Fibroblast of lung (primary cell): ENCODE measurements around the gene PDILT. TPM values are rescaled to one million over a fixed set of nuclear protein-coding genes. Genes with fewer than 3 reads are reported as not detected.

ENCODE experiments used
- DNase-seq, 2 donors: peaks; one replicate each; pipeline versions ENCODE4 v3.0.0 to v3.0.0-alpha.2; 2010; ENCODE audit warnings: low read depth in 2 of 2
- H2AFZ ChIP-seq: 2 replicates; pipeline ENCODE4 v1.5.1; 2012; ENCODE audit warnings: low read length, control low read depth, inconsistent platforms
- H3K27ac ChIP-seq: 2 replicates; pipeline ENCODE4 v1.5.1; 2011; ENCODE audit warnings: low read length, control low read depth; ENCODE audit not compliant: insufficient read depth
- H3K27me3 ChIP-seq: 2 replicates; pipeline ENCODE4 v1.5.1; 2011; ENCODE audit warnings: mild to moderate bottlenecking, low read length; ENCODE audit not compliant: control insufficient read depth, insufficient read depth
- H3K36me3 ChIP-seq: 2 replicates; pipeline ENCODE4 v1.5.1; 2011; ENCODE audit warnings: low read length; ENCODE audit not compliant: control insufficient read depth, insufficient read depth
- H3K4me1 ChIP-seq: 2 replicates; pipeline ENCODE4 v1.5.1; 2011; ENCODE audit warnings: low read length; ENCODE audit not compliant: control insufficient read depth, insufficient read depth; ENCODE audit errors: extremely low read depth
- H3K4me2 ChIP-seq: 2 replicates; pipeline ENCODE4 v1.5.1; 2011; ENCODE audit warnings: low read length, control low read depth; ENCODE audit not compliant: insufficient read depth; ENCODE audit errors: extremely low read depth
- H3K4me3 ChIP-seq, 4 experiments: fragments of 200-600 bp in 1 of 4; sonication (generic) in 1 of 4; replicated peaks in 1 of 4; 2 replicates each; pipeline ENCODE4 v1.5.1; 2011 to 2016; ENCODE audit warnings: low read length in 4 of 4, low read depth in 3 of 4, mild to moderate bottlenecking in 3 of 4, control low read depth in 2 of 4, inconsistent platforms in 1 of 4, mixed read lengths in 1 of 4; ENCODE audit not compliant: insufficient read depth in 1 of 4; ENCODE audit errors: control extremely low read depth in 1 of 4
- H3K79me2 ChIP-seq: 2 replicates; pipeline ENCODE4 v1.5.1; 2012; ENCODE audit warnings: mild to moderate bottlenecking, low read length, inconsistent platforms; ENCODE audit not compliant: control insufficient read depth, insufficient read depth
- H3K9ac ChIP-seq: 2 replicates; pipeline ENCODE4 v1.5.1; 2011; ENCODE audit warnings: mild to moderate bottlenecking, low read length, control low read depth; ENCODE audit not compliant: insufficient read depth
- H3K9me3 ChIP-seq: 2 replicates; pipeline ENCODE4 v1.5.1; 2012; ENCODE audit warnings: low read depth, low read length; ENCODE audit not compliant: control insufficient read depth, insufficient read depth
- H4K20me1 ChIP-seq: 2 replicates; pipeline ENCODE4 v1.5.1; 2011; ENCODE audit warnings: low read length; ENCODE audit not compliant: control insufficient read depth, insufficient read depth; ENCODE audit errors: extremely low read depth
- EZH2 ChIP-seq: IDR thresholded peaks from 2 replicates; pipeline ENCODE4 v1.5.1; 2012; ENCODE audit warnings: low read length, control low read depth, mild to moderate bottlenecking; ENCODE audit errors: missing control alignments
- polyA plus RNA-seq, 2 donors: library from polyadenylated mRNA; depleted of rRNA in 1 of 2; stranded (reverse) in 1 of 2; unstranded in 1 of 2; fragments of >200 nt; gene quantifications; 2 replicates each; pipeline ENCODE4 v1.2.1, GENCODE V29; 2011 to 2012; ENCODE audit warnings: missing spikeins in 1 of 2
- total RNA-seq: library from RNA; depleted of rRNA; stranded (reverse); fragments of >200 nt; gene quantifications from 2 replicates; pipeline ENCODE4 v1.2.1, GENCODE V29; 2014
- TF ChIP-seq, protein P1 (sequence below), 2 donors: IDR thresholded peaks in 1 of 2; conservative IDR thresholded peaks in 1 of 2; 1 replicate in 1 of 2; 2 replicates in 1 of 2; pipeline ENCODE4 v1.5.1; 2011 to 2012; ENCODE audit warnings: low read length in 2 of 2, control low read depth in 1 of 2, inconsistent platforms in 1 of 2, low read depth in 1 of 2, mild to moderate bottlenecking in 1 of 2

Gene PDILT
- total and polyA plus RNA-seq, 2 donors (not counting 1 experiment from before 2014, with no cell fraction given), result not detected

DNA sequence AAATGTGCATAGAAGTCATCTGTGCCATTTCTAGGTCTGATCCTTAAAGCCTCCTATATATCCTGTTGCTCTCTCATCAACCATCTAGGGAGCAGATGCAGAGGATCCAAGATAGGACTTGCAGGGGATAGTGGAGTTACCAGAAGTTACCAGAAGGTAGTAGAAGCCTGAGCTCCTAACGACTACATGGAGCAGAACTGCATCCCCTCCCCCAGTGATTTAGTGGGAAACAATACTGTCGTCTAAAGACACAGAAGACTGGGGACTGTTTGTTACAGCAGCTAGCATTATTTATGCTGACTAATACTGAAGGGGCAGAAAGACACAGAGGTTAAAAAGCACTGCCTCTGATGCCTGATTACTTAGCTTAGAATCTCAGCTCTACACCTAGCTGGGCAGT lies 93.0 kb downstream of the PDILT start:
- DNase-seq, result no peak
- no peaks in the 10 kb centered on the region for H3K36me3 ChIP-seq
- no peak overlapping the region for H3K4me2 ChIP-seq
- H3K4me3 ChIP-seq, result no peak overlapping the region
- no peaks in the 10 kb centered on the region for H3K4me1 ChIP-seq
- no peak overlapping the region for H3K27ac ChIP-seq
- H3K27me3 ChIP-seq, result no peaks in the 10 kb centered on the region
- H3K79me2 ChIP-seq, result no peaks in the 10 kb centered on the region
- no peak overlapping the region for H3K9ac ChIP-seq
- no peak overlapping the region for H2AFZ ChIP-seq
- no peaks in the 10 kb centered on the region for H3K9me3 ChIP-seq
- no peaks in the 10 kb centered on the region for H4K20me1 ChIP-seq
- no peak for TF ChIP-seq EZH2
- TF ChIP-seq, protein P1, sequence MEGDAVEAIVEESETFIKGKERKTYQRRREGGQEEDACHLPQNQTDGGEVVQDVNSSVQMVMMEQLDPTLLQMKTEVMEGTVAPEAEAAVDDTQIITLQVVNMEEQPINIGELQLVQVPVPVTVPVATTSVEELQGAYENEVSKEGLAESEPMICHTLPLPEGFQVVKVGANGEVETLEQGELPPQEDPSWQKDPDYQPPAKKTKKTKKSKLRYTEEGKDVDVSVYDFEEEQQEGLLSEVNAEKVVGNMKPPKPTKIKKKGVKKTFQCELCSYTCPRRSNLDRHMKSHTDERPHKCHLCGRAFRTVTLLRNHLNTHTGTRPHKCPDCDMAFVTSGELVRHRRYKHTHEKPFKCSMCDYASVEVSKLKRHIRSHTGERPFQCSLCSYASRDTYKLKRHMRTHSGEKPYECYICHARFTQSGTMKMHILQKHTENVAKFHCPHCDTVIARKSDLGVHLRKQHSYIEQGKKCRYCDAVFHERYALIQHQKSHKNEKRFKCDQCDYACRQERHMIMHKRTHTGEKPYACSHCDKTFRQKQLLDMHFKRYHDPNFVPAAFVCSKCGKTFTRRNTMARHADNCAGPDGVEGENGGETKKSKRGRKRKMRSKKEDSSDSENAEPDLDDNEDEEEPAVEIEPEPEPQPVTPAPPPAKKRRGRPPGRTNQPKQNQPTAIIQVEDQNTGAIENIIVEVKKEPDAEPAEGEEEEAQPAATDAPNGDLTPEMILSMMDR (conservative IDR thresholded peaks at IDR 0.05 in 1 of 2, IDR thresholded peaks at IDR 0.05 in 1 of 2; ENCODE audit: low read depth in 1 of 2, low read length in 2 of 2), result no peak

DNA sequence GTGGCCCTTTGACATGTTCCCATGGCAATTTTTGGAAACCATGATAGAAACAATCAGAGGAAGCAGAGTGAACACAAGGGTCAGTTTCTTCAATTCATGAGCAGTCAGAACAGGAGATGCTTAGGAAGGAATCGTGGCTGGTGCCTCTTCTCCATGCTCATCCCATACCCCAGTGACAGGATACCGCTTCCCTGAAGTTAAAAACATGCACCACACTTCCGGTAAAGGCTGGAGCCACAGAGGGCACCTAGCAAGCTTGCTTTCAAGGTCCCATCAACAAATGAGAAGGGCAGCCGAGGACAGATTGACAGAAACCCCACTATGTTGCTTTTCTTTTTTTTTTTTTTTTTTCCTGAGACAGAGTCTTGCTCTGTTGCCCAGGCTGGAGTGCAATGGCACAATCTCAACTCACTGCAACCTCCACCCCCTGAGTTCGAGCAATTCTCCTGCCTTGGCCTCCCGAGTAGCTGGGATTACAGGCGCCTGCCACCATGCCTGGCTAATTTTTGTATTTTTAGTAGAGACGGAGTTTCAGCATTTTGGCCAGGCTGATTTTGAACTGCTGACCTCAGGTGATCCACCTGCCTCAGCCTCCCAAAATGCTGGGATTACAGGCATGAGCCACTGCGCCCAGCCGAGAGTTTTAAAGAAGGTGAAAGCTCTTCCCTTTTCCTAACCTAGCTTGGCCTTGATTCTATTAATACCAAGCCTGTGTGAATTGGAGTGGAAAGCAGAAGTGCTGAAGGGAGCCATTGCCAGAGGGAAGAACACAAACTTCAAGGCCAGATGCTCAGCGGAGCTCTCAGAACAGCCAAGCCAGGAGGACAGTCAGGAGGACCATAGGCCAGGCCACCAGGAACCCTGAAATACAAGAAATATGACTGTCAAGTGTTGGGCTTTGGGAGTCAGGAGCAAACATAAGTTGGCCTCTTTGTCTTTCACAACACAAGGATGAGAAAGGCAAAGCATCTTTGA lies 93.8 kb downstream of the PDILT start:
- Histone ChIP-seq H4K20me1 (no peaks in the 10 kb centered on the region), H3K27ac (no peak overlapping the region), H3K4me2 (no peak overlapping the region), H3K79me2 (no peaks in the 10 kb centered on the region), H3K36me3 (no peaks in the 10 kb centered on the region), H3K27me3 (no peaks in the 10 kb centered on the region), H3K9ac (no peak overlapping the region), H3K9me3 (no peaks in the 10 kb centered on the region), H2AFZ (no peak overlapping the region), H3K4me1 (no peaks in the 10 kb centered on the region), H3K4me3 (no peak overlapping the region)
- DNase-seq, result no peak
- TF ChIP-seq, protein P1 (conservative IDR thresholded peaks at IDR 0.05 in 1 of 2, IDR thresholded peaks at IDR 0.05 in 1 of 2; ENCODE audit: low read depth in 1 of 2, low read length in 2 of 2), result no peak
- TF ChIP-seq EZH2, result no peak

DNA sequence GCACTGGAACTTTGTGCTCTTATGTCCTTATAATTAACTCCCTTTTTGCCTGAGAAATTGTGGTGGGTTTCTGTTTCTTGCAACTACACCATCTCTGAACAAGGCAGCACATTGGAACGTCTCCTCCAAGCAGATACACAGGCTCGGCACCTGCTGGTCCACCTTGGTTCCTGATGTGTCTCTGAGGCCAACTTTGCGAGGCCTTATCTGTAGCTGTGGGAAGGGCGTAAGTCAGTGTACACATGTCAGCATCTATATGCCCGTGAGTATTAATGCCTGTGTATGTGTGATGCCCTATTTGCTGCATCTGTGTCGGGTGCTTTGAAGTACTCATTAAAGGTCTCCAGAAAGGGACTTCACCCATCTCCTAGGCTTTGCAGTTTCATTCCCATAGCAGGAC lies 94.8 kb downstream of the PDILT start:
- Histone ChIP-seq H3K27me3 (no peaks in the 10 kb centered on the region), H3K9me3 (no peaks in the 10 kb centered on the region), H3K9ac (no peak overlapping the region), H2AFZ (no peak overlapping the region), H3K4me2 (no peak overlapping the region), H3K36me3 (no peaks in the 10 kb centered on the region), H3K27ac (no peak overlapping the region), H3K4me3 (no peak overlapping the region), H3K4me1 (no peaks in the 10 kb centered on the region), H3K79me2 (no peaks in the 10 kb centered on the region), H4K20me1 (no peaks in the 10 kb centered on the region)
- TF ChIP-seq, protein P1 (conservative IDR thresholded peaks at IDR 0.05 in 1 of 2, IDR thresholded peaks at IDR 0.05 in 1 of 2; ENCODE audit: low read depth in 1 of 2, low read length in 2 of 2), result no peak
- no peak for TF ChIP-seq EZH2
- no peak for DNase-seq

Other genes starting within 250 kb of the PDILT start
- gene GP2, start 77.2 kb downstream of the PDILT start, total RNA-seq, result not detected in 2 replicates
- gene GP2, start 77.2 kb downstream of the PDILT start, polyA plus RNA-seq, result not detected in 2 replicates
- gene UMOD, start 52.0 kb downstream of the PDILT start, total RNA-seq, result not detected in 2 replicates
- gene UMOD, start 52.0 kb downstream of the PDILT start, polyA plus RNA-seq, result not detected in 2 replicates
- gene ACSM5, start 4.8 kb upstream of the PDILT start, total RNA-seq, result not detected in 2 replicates
- 0.10 TPM in 1 of 2 replicates, not detected in the other for gene ACSM5, start 4.8 kb upstream of the PDILT start, polyA plus RNA-seq
- not detected in 2 replicates for gene ACSM2A, start 46.8 kb upstream of the PDILT start, total RNA-seq
- not detected in 2 replicates for gene ACSM2A, start 46.8 kb upstream of the PDILT start, polyA plus RNA-seq
- not detected in 2 replicates for gene ACSM2B, start 171.6 kb upstream of the PDILT start, total RNA-seq
- not detected in 2 replicates for gene ACSM2B, start 171.6 kb upstream of the PDILT start, polyA plus RNA-seq